SU-DHL-6 (cell line): ENCODE measurements around the gene COQ5.

Experiments
- CTCF ChIP-seq: fragments of 200-600 bp; sonication (generic); IDR thresholded peaks from one replicate; pipeline ENCODE4 v1.5.1; 2017; ENCODE audit warnings: antibody characterized with exemption, mild to moderate bottlenecking, low read length, moderate library complexity; ENCODE audit not compliant: insufficient read depth, poor library complexity, severe bottlenecking
- EZH2phosphoT487 ChIP-seq: fragments of 200-600 bp; sonication (generic), shearing (Covaris generic); conservative IDR thresholded peaks from 2 replicates; pipeline ENCODE4 v1.6.1; 2018; ENCODE audit warnings: mild to moderate bottlenecking, antibody characterized with exemption, low read length, moderate library complexity, mixed read lengths

- TF ChIP-seq CTCF (no peak), EZH2phosphoT487 (no peak)
Observed at GRCh38 chr12:120554678-120555077, 25.7 kb upstream of the COQ5 start.
